G401.6 (cell line): Measurements from ENCODE around the gene NHP2.

Experiments used
- FAIRE-seq: peaks from 2 replicates; lab custom pipeline; 2012; peaks lifted over from hg19 to GRCh38; lab: Jason Lieb, UNC

Gene NHP2

DNA sequence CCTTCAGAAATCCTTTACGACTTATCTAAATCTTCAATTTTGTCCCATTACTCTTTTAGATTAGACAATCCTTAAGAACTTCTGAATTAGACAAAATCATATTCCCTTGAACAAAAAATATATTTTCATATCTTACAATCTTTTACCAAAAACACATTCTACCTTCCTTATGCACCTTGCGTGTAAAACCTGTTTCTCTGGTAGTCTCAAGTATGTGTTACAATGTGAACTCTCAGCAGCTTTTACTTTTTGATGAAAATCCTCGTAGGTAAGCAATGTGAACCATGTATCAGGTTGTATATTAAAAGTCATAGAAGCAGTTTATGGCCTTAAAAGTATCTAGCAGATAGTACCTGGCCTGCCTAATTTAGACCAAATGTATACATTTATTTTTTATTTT lies 20.8 kb upstream of the NHP2 start:
- FAIRE-seq, result no peak

DNA sequence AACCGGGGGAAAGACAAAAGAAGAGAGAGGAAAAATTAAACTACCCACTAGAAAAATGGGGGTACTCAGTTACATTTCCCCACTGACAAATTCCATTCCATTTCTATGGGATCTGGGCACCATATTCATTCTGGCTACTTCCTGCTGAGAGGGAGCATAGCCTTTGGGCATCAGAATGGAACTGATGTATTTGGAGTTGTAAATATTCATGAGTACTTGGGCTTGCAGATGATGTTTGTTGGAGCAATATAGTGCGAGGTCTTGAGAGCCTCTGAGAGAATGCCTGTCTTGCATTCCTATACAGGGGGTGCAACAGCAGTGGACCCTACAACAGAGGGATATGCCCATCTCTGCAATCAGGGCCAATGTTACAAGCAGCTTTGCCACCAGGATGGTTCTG lies 16.8 kb upstream of the NHP2 start:
- FAIRE-seq, result no peak

DNA sequence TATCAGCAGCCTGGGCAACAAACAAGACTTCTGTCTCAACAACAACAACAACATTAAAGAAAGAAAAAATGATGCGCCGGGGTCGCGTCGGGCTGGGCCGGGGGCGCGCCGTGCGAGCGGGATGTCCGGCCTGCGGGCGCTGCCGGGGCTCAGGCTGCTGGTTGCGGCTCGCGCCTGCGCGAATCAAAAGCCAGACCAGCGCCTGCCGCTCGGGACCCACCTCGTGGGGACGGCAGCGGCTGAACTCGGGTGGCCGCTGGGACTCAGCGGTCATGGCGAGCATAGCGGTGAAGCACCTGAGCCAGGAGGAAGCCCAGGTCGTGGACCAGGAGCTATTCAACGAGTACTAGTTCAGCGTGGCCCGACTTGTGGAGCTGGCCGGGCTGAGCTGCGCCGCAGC lies 11.9 kb upstream of the NHP2 start:
- FAIRE-seq, result no peak

DNA sequence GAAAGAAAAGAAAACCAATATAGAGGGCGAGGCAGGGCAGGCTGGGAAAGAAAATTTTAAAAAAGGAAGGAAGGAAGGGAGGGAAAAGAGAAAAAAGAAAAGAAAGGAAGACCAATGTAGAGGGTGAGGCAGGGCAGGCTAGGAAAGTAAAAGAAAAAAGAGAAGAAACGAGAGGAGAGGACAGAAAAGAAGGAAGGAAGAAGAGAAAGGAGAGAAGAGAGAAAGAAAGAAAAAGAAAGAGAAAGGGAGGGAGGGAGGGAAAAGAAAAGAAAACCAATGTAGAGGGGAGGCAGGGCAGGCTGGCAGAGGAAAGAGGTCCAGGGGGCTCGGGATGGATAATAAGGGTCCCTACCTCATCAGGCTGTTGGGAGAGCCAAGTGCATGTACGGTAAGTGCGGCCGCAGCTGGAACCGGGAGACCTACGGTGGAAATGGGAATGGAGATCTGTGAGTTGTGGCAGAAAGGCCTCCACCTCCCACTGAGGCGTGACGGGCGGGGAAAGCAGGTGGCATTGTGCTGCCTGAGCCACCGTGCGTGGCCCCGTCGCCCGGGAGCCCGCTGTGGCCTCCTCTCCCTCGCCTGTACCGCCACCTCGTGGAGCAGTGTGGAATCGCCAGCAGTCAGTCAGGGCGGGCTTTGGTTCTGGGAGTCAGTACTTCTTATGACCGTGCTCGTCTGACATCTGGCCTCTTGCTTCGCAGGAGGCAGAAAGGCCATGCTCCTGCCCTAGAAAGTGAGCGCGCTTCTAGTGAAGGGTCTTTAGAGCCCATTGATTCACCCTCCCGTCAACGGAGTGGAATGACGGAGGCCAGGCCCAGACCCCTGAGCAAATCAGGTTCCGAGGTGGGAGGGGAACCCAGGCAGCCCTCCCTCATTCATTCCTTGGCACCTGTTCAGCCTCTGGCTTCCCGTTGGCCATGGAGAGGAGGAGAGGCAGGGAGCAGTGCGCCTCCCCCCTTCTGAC lies 10.4 kb upstream of the NHP2 start:
- no peak for FAIRE-seq

DNA sequence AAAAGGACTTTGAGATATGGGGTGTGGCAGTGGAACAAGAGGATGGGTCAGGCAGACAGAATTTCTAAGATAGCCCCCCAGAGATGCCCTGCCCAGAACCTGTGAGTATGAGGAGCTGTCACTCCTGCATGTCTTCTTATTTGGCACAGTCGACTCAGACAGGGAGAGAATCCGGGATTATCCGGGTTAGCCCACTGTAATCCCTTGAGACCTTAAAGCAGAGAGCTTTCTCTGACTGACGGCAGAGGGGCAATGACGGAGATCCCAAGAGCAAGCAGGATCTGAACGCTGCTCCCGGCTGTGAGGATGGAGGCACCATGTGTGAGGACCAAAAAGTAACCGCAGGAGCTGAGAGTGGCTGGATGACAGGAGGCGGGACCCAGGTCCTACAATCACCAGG lies 8.8 kb upstream of the NHP2 start:
- no peak for FAIRE-seq

DNA sequence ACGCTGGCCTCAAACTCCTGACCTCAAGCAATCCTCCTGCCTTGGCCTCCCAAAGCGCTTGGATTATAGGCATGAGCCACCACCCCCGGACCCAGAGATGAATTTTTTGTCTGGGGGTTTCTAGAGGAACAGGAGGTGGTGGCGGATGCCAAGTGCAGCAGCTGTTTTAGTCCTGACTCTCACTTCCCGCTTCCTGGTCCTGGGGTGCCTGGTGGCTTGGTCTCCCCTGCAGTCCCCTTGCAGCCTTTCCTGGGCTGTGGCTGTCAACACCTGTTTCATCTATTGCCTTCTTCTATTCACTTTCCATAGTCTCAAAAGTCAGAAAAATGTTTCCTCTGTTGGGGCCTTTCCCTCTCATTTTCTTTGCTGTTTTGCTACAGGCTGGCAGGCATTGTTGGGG lies 6.5 kb upstream of the NHP2 start:
- no peak for FAIRE-seq

DNA sequence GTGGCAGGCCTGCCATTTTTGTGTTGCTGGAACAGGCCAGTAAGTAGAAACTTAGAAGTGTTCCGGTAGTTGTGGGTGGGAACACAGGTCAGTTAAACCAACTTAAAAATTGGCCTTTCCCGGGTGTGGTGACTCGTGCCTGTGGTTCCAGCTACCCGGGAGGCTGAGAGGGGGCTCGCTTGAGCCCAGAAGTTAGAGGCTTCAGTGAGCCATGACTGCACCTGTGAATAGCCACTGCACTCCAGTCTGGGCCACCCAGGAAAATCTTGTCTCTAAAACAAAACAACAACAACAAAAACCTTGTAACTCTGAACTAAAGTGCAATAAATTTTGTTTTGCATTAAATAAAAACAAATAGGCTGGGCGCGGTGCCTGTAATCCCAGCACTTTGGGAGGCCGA lies 1.4 kb upstream of the NHP2 start:
- FAIRE-seq, result no peak

DNA sequence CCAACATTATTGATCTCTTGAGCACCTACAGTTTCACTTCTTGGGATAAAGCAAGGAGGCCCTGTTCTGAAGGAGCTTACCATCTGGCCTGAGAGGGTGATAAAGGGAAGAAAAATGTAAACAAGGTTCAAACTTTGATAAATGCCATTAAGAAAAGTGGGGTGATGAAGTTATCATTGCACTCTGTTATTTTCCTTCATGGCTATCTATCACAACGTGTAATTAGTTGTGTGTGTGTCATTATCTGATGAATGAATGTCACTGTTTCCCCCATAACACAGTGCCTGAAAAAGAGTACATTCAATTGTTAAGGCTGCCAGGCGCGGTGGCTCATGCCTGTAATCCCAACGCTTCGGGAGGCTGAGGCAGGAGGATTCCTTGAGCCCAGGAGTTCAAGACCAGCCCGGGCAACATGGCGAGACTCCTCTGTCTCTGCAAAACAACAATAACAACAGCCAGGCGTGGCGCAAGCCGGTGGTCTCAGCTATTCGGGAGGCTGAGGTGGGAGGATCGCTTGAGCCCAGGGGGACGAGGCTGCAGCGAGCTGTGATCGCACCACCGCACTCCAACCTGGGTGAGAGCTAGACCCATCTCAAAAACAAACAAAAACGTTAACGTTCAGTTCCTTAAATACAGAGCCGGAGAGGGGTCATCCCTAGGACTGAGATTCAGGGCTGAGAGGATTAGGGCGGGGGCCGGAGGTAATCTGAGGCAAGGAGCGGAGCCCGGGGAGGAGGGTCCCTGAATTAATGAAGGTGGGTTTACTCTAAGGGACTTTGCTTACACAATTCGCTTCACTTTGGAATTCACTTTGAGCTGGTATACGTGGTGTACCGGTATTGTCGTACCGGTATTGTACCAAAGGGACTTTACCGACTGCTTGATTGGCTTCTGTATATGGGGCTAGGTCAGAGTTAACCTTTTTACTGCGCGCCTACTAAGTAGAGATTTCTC lies 917 bp downstream of the NHP2 start:
- FAIRE-seq, result no peak

DNA sequence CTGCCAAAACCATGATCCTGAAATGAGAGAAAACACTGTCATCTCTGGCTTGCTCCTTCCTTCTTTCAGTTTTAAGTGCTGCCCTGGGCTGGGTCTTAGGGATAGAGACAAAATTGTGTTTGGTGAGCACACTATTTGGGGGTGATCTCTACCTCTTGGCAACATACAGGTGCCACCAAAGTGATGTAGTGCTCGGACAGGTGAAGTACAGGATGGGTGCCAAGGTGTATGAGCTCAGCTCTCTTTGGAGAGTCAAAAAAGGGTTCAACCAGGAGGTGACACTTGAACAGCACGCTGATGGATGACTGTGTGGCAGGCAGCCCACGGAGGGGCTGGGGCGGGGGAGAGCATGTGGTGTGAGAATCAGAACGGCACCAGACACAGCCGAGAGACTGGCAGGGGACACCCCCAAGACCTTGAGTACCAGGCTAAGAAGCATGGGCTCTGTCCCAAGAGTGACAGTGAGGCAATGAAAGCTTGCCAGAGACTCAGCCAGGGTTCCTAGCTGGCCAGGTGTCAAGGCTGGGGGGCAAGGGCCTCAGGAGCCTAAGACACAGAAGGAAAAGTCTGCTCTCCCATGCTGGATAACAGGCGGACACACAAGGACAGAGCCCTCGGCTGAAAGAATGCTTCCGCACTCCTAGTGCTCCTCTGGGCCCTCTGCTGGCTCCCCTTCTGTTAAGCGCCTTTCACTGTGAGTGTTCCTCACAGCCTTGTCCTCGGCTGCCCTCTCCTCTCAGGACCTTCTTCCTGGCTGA lies 2.5 kb downstream of the NHP2 start:
- no peak for FAIRE-seq

DNA sequence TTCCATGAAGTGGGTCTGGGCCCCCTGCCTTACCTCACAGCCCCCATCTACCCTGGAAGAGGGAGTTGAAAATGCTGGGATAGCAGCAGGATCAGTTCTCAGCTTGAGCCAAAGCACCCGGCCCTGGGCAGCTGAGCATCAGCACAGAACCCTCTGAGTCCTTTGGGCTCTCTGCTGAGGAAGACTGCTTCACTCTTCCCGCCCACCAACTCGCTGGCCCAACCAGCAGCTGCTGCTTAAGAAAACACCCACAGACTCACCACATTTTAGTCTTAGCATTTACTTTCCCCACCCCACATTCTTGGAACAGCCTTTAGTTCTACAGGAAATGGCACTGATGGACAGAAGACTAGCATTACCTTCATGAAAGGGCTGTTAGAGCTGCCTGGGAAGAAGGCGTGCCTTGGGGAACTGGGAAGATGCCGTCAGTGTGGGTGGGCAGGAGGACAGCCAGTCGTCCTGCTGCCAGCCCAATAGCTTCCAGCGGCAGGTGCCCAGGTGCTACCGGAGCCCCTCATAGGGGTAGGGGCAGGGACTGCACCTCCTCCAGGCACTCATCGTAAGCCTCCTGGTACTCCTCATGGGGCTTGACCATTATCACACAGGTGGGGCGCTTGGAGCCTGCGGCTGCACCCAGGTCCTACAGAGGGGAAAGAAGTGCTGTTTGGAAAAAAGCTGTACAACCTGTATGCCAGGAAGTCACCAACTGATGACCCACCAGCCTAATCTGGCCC lies 4.3 kb downstream of the NHP2 start:
- no peak for FAIRE-seq

DNA sequence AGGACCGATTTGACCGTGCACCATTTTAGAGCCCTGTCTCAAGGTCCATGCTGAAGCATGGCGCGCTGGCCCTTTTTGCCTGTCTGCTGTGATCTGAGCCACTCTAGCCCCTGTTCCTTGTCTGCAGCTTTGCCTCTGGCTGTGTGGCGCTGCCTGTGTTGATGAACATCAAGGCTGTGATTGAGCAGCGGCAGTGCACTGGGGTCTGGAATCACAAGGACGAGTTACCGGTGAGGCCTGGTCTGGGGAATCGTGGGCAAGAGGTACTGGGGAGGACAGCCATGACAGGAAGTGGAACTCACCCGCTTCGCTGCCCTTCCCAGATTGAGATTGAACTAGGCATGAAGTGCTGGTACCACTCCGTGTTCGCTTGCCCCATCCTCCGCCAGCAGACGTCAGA lies 6.3 kb downstream of the NHP2 start:
- no peak for FAIRE-seq

DNA sequence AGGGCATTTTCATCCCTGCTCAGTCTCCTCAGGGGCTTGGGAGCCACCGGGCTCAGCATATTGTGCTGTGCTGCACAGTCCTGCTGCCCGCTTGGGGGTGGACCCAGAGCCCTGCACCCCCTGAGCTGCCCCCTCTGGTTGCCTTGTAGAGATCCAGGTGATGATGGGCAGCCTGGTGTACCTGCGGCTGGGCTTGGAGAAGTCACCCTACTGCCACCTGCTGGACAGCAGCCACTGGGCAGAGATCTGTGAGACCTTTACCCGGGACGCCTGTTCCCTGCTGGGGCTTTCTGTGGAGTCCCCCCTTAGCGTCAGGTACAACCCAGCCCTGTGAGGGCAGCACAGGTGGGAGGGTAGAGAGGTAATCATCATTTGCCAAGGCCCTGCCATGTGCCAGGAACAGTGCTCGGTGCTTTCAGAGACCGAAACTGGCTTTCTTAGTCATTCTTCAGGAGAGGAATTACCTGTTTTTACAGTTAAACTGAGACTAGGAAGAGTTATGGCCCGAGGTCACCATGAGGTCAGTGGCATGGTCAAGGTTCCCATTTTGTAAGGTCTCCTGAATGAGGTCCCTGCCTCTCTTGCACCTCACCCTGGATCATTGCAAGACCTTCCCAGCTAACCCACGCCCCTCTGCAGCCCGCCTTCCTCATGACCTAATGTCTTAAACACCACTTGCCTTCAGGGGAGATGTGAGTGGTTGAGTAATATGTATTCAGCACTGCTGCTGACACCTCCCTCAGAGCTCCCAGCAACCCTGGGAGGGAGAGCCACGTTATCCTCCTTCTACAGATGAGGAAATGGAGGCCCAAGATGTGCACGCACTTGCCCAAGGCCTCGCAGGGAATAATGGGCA lies 7.5 kb downstream of the NHP2 start:
- FAIRE-seq, result no peak

DNA sequence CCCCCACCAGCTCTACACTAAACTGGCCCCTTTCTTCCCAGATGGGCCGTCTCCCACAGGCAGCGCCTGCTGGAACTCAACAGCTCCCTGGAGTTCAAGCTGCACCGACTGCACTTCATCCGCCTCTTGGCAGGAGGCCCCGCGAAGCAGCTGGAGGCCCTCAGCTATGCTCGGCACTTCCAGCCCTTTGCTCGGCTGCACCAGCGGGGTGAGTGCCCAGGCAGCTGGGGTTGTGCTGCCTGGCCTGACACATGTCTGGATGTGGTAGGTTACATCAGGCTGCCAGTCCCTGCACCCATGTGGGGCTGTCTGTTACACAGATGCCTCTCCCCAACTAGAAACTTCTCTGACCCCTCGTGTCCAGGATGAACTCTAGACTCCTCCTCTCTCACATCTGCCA lies 9.8 kb downstream of the NHP2 start:
- no peak for FAIRE-seq

DNA sequence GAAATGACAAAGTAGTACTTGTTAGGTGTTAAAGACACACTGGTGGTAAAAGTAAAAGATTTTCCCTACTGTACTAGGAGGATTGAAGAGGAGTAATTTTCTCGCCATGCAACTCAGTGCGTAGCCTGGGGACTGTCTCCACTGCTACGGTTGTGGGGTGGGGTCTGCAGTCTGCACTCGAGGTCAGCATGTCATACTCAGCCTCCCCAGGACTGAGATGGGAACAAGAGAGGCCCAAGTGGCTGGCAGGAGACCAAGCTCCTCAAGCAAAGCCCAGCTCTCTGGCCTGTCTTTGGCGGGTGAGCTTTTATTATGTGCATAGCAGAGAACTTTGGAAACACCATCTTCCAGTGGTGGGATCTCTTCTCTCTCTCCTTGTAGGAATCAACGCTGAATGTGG lies 10.4 kb downstream of the NHP2 start:
- no peak for FAIRE-seq

DNA sequence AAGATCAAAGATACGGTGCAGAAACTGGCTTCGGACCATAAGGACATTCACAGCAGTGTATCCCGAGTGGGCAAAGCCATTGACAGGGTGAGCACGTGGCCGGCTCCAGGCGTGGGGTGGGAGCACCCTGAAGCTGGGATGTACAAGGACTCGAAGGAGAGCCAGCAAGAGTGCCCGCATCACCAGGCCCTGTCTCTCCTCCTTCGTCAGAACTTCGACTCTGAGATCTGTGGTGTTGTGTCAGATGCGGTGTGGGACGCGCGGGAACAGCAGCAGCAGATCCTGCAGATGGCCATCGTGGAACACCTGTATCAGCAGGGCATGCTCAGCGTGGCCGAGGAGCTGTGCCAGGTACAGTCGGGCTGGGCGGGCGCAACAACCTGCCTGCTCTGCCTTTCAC lies 11.0 kb downstream of the NHP2 start:
- FAIRE-seq, result no peak

DNA sequence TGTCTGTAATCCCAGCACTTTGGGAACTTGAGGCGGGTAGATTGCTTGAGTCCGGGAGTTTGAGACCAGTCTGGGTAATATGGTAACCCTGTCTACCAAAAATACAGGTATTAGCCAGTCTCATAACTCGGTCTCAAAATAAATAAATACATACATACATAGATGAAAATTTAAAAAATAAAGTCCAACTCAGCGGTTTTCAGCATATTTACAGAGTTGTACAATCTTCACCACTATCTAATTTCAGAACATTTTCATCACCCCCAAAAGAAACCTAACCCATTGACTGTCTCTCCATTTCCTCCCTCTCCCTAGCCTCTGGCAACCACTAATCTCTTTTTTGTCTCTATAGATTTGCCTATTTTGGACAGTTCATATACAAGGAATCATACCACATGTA lies 12.1 kb downstream of the NHP2 start:
- FAIRE-seq, result no peak

DNA sequence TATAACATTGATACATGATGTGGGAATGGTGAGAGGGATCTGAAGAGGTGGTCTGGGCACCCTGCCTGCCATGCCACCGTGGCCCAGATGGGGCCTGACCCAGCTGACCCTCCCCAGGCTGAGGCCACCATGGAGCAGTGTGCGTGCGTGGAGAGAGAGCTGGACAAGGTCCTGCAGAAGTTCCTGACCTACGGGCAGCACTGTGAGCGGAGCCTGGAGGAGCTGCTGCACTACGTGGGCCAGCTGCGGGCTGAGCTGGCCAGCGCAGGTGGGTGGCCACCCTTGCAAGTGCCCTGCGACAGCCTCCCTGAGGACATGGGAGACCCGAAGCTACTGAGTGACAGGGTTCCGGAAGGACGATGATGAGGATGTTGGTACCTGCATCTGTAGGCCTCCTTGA lies 15.7 kb downstream of the NHP2 start:
- FAIRE-seq, result no peak

DNA sequence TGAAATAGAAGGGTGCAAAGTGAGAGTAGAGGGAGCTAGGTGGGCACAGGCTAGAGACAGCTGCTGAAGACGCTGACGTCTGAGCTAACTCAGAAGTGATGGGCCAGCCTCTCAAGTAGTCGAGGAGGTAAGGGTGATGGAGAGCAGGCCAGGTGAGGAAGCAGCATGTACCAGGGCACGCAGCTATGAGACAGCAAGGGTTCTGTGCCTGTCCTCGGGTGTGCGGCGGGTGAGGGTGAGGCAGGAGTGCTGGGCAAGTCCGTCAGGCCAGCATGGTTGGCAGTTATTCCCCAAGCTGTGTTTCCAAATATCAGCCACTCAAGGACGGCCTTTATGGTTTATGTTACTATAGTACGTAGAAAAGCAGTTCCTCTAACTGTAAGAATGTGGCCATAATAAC lies 16.7 kb downstream of the NHP2 start:
- no peak for FAIRE-seq

DNA sequence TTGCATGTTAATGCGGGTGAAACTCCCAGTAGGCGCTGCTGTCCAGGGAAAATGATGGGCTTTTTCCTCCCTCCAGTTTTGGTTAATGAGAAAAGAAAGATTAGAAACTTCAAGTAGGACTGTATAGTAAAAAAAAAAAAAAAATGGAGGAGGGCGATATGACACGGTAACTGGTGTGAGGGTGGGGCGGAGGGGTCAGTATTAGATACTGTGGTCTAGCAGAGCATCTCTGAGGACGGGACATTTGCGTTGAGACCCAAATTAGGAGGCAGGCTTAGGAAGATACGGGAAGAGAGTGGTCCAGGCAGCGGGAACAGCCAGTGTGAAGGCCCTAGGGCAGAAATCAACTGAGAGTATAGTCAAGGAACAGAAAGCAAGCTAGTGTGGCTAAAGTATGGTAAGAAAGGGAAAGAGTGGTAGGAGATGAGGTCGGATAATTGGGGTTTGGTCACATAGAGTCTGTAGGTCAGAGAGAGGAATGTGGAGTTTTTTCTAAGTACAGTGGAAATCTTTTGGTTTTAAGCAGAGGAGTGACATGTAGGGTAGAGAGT lies 22.2 kb downstream of the NHP2 start:
- no peak for FAIRE-seq
